Anterior cingulate cortex (tissue), 58 donors: Measurements from ENCODE around the gene IP6K1.

ENCODE experiments used
- DNase-seq, 58 donors: peaks; one replicate each; lab custom pipeline; 2025; lab: John Stamatoyannopoulos, UW

Gene IP6K1

GRCh38 chr3:49674497-49674983, 111.8 kb downstream of the IP6K1 start:
- DNase-seq: no peak
